Measurements from ENCODE around the gene PPP3CA. TPM values are rescaled to one million over a fixed set of nuclear protein-coding genes. Genes with fewer than 3 reads are reported as not detected.

The PPP3CA gene
- total and polyA plus RNA-seq, 3 donors from 2014 or later, result 19.1 to 44.5 (median 39.1) TPM

GRCh38 chr4:100983426-100983825 lies 363.9 kb downstream of the PPP3CA start:
- TF ChIP-seq CTCF (IDR thresholded peaks at IDR 0.05) (no peak), POLR2A (IDR thresholded peaks at IDR 0.05) (no peak)
- 76 to 77% methylated on average over 1 of the region's 1 CpG for WGBS, 2 donors
- Histone ChIP-seq H3K27ac (no peak overlapping the region), H3K27me3 (no peaks in the 10 kb centered on the region), H3K4me3 (no peak overlapping the region), H3K36me3 (ENCODE audit: low read depth, missing control alignments) (no peaks in the 10 kb centered on the region), H3K9me3 (no peaks in the 10 kb centered on the region), H3K4me1 (no peaks in the 10 kb centered on the region)
- DNase-seq, result no peak
- intact Hi-C loops (cut with DNase I; ENCODE audit: low total_unique reads), result no loop called here

- Histone ChIP-seq H3K4me3 (no peak overlapping the region), H3K36me3 (ENCODE audit: low read depth, missing control alignments) (no peaks in the 10 kb centered on the region), H3K4me1 (no peaks in the 10 kb centered on the region), H3K9me3 (no peaks in the 10 kb centered on the region), H3K27ac (no peak overlapping the region), H3K27me3 (no peaks in the 10 kb centered on the region)
- 71 to 73% methylated on average over 3 of the region's 3 CpGs for WGBS, 2 donors
- TF ChIP-seq CTCF (IDR thresholded peaks at IDR 0.05), result no peak
- no peak for TF ChIP-seq POLR2A (IDR thresholded peaks at IDR 0.05)
- no peak for DNase-seq
- intact Hi-C loops (cut with DNase I; ENCODE audit: low total_unique reads), result no loop called here
Measured at GRCh38 chr4:100982345-100982744, 365.0 kb downstream of the PPP3CA start.

- Histone ChIP-seq H3K4me3 (no peak overlapping the region), H3K27ac (no peak overlapping the region), H3K36me3 (ENCODE audit: low read depth, missing control alignments) (no peaks in the 10 kb centered on the region), H3K4me1 (no peaks in the 10 kb centered on the region), H3K9me3 (no peaks in the 10 kb centered on the region), H3K27me3 (no peaks in the 10 kb centered on the region)
- intact Hi-C loops (cut with DNase I; ENCODE audit: low total_unique reads), result no loop called here
- 88 to 91% methylated on average over 5 of the region's 5 CpGs for WGBS, 2 donors
- DNase-seq, result no peak
- no peak for TF ChIP-seq POLR2A (IDR thresholded peaks at IDR 0.05)
- no peak for TF ChIP-seq CTCF (IDR thresholded peaks at IDR 0.05)
Measured at GRCh38 chr4:100981447-100982204, 365.7 kb downstream of the PPP3CA start.

- no peaks in the 10 kb centered on the region for H3K9me3 ChIP-seq
- H3K27me3 ChIP-seq, result no peaks in the 10 kb centered on the region
- no peaks in the 10 kb centered on the region for H3K4me1 ChIP-seq
- H3K36me3 ChIP-seq (ENCODE audit: low read depth, missing control alignments), result no peaks in the 10 kb centered on the region
- no peak for TF ChIP-seq POLR2A (IDR thresholded peaks at IDR 0.05)
- DNase-seq, result no peak
- intact Hi-C loops (cut with DNase I; ENCODE audit: low total_unique reads), result no loop called here
- 66 to 71% methylated on average over 4 of the region's 4 CpGs for WGBS, 2 donors
- H3K27ac ChIP-seq, result no peak overlapping the region
- no peak overlapping the region for H3K4me3 ChIP-seq
Measured at GRCh38 chr4:100979736-100980135, 367.6 kb downstream of the PPP3CA start.

GRCh38 chr4:100977746-100978397 lies 369.5 kb downstream of the PPP3CA start:
- WGBS, 2 donors, result 57 to 61% methylated on average over 3 of the region's 3 CpGs

More at GRCh38 chr4:100977746-100978397, 369.5 kb downstream of the PPP3CA start:
- Histone ChIP-seq H3K4me3 (no peak overlapping the region), H3K4me1 (no peaks in the 10 kb centered on the region), H3K27ac (no peak overlapping the region), H3K27me3 (no peaks in the 10 kb centered on the region), H3K36me3 (ENCODE audit: low read depth, missing control alignments) (no peaks in the 10 kb centered on the region), H3K9me3 (no peaks in the 10 kb centered on the region)
- intact Hi-C loops (cut with DNase I; ENCODE audit: low total_unique reads), result no loop called here
- no peak for DNase-seq
- TF ChIP-seq CTCF (IDR thresholded peaks at IDR 0.05) (no peak), POLR2A (IDR thresholded peaks at IDR 0.05) (no peak)
